ENCODE data around the gene TEX38.
"Not testable (repeated sequence)": the region's sequence is repeated elsewhere in the genome, so short reads cannot be mapped to it uniquely, and the experiment has no call there.

The TEX38 gene

DNA sequence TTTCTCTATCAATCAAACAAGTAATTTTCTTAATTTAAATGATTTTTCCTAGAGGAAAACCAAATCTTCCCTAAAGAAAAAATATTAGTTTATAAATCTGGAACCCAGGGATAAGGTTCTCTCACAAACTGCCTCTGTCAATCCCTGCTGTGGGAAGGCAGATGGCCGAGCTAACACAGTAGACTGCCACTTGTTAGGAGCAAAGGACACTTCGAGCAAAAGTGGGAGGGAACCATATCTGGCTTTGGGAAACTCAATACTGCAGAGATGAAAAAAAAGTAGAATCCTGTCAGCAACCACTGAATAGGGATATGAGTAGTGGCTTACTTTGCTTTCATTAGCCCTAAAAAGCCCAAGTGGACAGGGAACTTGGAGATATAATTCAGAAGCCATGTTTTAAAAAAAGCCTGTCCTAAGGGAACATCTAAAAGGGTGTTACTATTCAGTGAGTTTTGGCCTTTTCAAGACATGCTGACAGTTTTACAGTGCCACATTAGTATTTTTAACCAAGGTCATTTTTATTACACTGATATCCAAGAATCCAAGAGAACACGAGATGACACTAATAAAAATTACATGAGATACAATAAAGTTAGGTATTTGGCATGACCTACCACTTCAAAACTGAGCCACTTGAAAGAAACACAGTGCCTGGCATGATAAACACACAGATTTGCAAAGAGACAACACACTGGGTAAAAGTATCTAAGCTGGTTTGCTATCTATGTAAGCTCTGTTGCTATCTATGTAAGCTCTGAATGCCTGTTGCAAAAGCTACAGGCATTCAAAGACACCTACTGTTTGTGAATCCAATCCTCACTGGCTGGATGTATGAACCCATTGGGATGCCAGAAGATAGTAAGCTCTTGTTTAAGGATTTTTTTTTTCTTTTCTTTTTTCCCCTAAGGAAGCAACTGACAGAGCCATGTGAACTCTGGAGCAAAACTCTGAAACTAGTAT lies 21.4 kb downstream of the TEX38 start:
- TF ChIP-seq, protein P1, sequence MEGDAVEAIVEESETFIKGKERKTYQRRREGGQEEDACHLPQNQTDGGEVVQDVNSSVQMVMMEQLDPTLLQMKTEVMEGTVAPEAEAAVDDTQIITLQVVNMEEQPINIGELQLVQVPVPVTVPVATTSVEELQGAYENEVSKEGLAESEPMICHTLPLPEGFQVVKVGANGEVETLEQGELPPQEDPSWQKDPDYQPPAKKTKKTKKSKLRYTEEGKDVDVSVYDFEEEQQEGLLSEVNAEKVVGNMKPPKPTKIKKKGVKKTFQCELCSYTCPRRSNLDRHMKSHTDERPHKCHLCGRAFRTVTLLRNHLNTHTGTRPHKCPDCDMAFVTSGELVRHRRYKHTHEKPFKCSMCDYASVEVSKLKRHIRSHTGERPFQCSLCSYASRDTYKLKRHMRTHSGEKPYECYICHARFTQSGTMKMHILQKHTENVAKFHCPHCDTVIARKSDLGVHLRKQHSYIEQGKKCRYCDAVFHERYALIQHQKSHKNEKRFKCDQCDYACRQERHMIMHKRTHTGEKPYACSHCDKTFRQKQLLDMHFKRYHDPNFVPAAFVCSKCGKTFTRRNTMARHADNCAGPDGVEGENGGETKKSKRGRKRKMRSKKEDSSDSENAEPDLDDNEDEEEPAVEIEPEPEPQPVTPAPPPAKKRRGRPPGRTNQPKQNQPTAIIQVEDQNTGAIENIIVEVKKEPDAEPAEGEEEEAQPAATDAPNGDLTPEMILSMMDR (IDR thresholded peaks at IDR 0.05; ENCODE audit: control insufficient read depth, extremely low read depth, insufficient read depth), result no peak
- H3K4me3 ChIP-seq (ENCODE audit: low read depth, low read length), result no peak overlapping the region
- peak; percentile 72 for DNase-seq (ENCODE audit: low read depth)

DNA sequence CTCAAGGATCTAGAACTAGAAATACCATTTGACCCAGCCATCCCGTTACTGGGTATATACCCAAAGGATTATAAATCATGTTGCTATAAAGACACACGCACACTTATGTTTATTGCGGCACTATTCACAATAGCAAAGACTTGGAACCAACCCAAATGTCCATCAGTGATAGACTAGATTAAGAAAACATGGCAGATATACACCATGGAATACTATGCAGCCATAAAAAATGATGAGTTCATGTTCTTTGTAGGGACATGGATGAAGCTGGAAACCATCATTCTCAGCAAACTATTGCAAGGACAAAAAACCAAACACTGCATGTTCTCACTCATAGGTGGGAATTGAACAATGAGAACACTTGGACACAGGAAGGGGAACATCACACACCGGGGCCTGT lies 23.0 kb downstream of the TEX38 start:
- DNase-seq (ENCODE audit: low read depth); H3K4me3 ChIP-seq (ENCODE audit: low read depth, low read length): not testable (repeated sequence)

DNA sequence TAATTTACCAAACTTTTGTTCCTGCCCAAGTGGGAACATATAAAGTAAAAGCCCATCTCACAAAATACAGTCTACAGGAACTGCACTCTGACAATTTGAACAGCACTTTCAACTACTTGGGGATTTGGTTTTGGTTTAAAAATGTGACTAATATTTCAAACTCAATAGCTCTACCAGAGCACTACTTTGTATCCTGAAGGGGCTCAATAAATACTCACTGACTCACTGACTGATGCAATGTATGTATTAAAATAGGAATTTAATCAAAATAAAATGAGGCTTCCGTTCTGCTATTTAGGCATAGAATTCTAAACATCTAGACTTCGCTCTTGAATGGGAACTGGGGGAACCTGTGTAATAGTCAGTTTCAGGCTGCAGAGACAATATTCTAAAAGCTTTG lies 25.4 kb downstream of the TEX38 start:
- H3K4me3 ChIP-seq (ENCODE audit: low read depth, low read length), result no peak overlapping the region
- TF ChIP-seq, protein P1 (IDR thresholded peaks at IDR 0.05; ENCODE audit: control insufficient read depth, extremely low read depth, insufficient read depth), result no peak
- DNase-seq (ENCODE audit: low read depth), result no peak

DNA sequence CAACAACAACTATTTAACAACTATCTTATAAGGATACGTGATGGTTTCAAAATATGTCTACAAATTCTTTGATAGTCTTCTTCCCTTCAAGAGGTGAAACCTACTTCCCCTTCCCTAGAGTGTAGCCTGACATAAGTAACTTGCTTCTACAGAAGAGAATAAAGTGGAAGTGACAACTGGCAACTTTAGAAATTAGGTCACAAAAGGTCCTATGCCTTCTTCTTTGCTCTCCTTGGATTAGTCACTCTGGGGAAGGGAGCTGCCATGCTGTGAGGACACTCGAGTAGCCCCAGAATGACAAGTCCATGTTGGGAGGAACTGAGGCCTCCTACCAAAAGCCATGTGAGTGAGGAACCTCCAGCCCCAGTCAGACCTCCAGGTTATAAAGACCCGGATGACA lies 28.0 kb downstream of the TEX38 start:
- DNase-seq (ENCODE audit: low read depth), result no peak
- TF ChIP-seq, protein P1 (IDR thresholded peaks at IDR 0.05; ENCODE audit: control insufficient read depth, extremely low read depth, insufficient read depth), result no peak
- H3K4me3 ChIP-seq (ENCODE audit: low read depth, low read length), result no peak overlapping the region

DNA sequence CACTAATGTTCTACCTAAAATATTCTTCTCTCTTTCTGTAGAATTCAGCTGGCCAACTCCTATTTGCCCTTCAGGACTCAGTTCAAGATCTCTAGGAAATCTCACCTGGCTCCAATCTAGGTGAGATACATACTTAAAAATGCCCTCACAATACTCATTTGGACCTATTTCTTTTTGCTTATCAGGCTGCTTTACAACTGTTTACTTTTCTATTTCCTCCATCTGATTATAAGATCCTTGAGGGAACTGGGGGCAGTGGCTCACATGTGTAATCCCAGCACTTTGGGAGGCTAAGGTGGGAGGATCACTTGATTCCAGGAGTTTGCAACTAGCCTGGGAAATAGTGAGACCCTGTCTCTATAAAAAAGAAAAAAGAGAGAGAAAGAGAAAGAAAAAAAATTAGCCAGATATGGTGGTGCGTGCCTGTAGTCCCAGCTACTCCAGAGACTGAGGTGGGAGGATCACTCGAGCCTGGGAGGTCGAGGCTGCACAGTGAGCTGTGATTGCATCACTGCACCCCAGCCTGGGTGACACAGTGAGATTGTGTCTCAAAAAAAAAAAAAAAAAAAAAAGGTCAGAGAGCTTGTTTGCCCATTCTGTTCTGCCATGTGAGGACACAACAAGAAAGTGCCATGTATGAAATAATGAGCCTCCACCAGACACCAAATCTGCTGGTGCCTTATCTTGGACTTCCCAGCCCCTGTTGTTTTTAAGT lies 32.4 kb downstream of the TEX38 start:
- DNase-seq (ENCODE audit: low read depth), result no peak
- TF ChIP-seq, protein P1 (IDR thresholded peaks at IDR 0.05; ENCODE audit: control insufficient read depth, extremely low read depth, insufficient read depth), result no peak
- no peak overlapping the region for H3K4me3 ChIP-seq (ENCODE audit: low read depth, low read length)

DNA sequence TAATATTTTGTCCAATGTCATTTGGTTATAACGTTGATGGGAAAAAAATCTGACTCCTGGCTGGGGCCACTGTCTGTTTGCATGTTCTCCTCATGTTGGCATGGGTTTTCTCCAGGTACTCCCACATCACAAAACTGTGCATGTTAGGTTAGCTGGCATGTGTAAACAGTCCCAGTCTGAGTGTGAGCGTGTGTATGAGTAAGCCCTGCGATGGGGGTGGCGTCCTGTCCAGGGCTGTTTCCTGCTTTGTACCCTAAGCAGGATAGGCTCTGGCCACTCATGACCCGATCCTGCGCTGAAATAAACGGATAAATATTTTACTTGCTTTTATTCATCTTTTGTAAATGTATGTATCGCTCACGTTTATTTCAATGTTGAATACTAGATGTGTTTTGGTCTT lies 33.8 kb downstream of the TEX38 start:
- TF ChIP-seq, protein P1 (IDR thresholded peaks at IDR 0.05; ENCODE audit: control insufficient read depth, extremely low read depth, insufficient read depth), result no peak
- no peak for DNase-seq (ENCODE audit: low read depth)
- no peak overlapping the region for H3K4me3 ChIP-seq (ENCODE audit: low read depth, low read length)

DNA sequence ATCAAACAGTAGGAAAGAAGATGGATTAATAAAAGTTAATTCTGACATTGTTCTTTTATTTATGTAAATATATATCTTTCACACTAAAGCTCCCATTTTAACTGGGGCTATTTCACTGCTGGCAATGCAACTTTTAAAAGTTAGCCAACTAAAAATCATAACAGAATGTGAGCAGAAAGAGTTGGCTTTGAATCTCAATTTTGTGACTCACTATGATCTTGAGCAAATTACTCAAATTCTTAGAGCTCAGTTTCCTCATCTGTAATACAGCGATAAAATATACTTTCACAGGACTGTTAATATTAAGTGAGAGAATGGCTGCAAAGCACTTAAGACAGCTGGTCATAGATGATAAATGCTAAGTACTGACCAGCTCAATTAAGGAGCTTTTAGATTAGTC lies 36.5 kb downstream of the TEX38 start:
- TF ChIP-seq, protein P1 (IDR thresholded peaks at IDR 0.05; ENCODE audit: control insufficient read depth, extremely low read depth, insufficient read depth), result no peak
- DNase-seq (ENCODE audit: low read depth), result no peak
- H3K4me3 ChIP-seq (ENCODE audit: low read depth, low read length), result no peak overlapping the region

All from LNCaP clone FGC (cell line).